ENCODE data around the gene NCK1.

GRCh38 chr3:136952292-136952691 lies 90.3 kb downstream of the NCK1 start:
- TF ChIP-seq, protein P1, sequence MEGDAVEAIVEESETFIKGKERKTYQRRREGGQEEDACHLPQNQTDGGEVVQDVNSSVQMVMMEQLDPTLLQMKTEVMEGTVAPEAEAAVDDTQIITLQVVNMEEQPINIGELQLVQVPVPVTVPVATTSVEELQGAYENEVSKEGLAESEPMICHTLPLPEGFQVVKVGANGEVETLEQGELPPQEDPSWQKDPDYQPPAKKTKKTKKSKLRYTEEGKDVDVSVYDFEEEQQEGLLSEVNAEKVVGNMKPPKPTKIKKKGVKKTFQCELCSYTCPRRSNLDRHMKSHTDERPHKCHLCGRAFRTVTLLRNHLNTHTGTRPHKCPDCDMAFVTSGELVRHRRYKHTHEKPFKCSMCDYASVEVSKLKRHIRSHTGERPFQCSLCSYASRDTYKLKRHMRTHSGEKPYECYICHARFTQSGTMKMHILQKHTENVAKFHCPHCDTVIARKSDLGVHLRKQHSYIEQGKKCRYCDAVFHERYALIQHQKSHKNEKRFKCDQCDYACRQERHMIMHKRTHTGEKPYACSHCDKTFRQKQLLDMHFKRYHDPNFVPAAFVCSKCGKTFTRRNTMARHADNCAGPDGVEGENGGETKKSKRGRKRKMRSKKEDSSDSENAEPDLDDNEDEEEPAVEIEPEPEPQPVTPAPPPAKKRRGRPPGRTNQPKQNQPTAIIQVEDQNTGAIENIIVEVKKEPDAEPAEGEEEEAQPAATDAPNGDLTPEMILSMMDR (IDR thresholded peaks at IDR 0.05; ENCODE audit: insufficient read depth, low read depth, low read length) = no peak
- no peak for TF ChIP-seq EZH2 (IDR thresholded peaks at IDR 0.05; ENCODE audit: insufficient read depth, low read length)
